ENCODE data around the gene ALMS1. TPM values are rescaled to one million over a fixed set of nuclear protein-coding genes. Genes with fewer than 3 reads are reported as not detected.

ALMS1 gene
- total RNA-seq, 1 donor from 2014 or later, result 7.4 TPM

DNA sequence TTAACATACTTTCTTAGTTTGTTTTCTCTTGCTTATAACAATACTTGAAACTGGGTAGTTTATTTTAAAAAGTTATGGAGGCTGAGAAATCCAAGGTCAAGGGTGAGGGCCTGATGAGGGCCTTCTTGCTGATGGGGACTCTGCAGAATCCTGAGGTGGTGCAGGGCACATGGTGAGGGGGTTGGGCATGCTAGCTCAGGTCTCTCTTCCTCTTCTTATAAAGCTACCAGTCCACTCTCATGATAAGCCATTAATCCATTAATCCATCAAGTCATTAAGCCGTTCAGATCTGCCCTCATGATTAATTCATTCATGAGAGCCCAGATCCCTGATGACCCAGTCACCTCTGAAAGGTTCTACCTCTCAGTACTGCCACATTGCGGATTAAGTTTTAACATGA is 21.4 kb downstream of the ALMS1 start:
- TF ChIP-seq CTCF (IDR thresholded peaks at IDR 0.05; ENCODE audit: insufficient read depth, low read length, severe bottlenecking), result no peak
- no peak for FAIRE-seq
- no peaks in the 10 kb centered on the region for H3K27me3 ChIP-seq (ENCODE audit: control insufficient read depth, insufficient read depth, low read length)
- no peak for DNase-seq (ENCODE audit: low read depth)
- peaks cover 1% of the 10 kb centered on the region for H3K36me3 ChIP-seq (ENCODE audit: control insufficient read depth, insufficient read depth, low read length)
- H3K4me3 ChIP-seq (ENCODE audit: low read depth, low read length), result no peak overlapping the region

- no peak for DNase-seq (ENCODE audit: low read depth)
- no peak for TF ChIP-seq CTCF (IDR thresholded peaks at IDR 0.05; ENCODE audit: insufficient read depth, low read length, severe bottlenecking)
- no peak for FAIRE-seq
- peaks cover 1% of the 10 kb centered on the region for H3K36me3 ChIP-seq (ENCODE audit: control insufficient read depth, insufficient read depth, low read length)
- H3K4me3 ChIP-seq (ENCODE audit: low read depth, low read length), result no peak overlapping the region
- H3K27me3 ChIP-seq (ENCODE audit: control insufficient read depth, insufficient read depth, low read length), result no peaks in the 10 kb centered on the region
Observed at GRCh38 chr2:73408198-73408597, 22.6 kb downstream of the ALMS1 start.

- H3K4me3 ChIP-seq (ENCODE audit: low read depth, low read length), result no peak overlapping the region
- TF ChIP-seq CTCF (IDR thresholded peaks at IDR 0.05; ENCODE audit: insufficient read depth, low read length, severe bottlenecking), result no peak
- H3K36me3 ChIP-seq (ENCODE audit: control insufficient read depth, insufficient read depth, low read length), result peaks cover 1% of the 10 kb centered on the region
- no peak for DNase-seq (ENCODE audit: low read depth)
- no peak for FAIRE-seq
- no peaks in the 10 kb centered on the region for H3K27me3 ChIP-seq (ENCODE audit: control insufficient read depth, insufficient read depth, low read length)
Observed at GRCh38 chr2:73414696-73415095, 29.1 kb downstream of the ALMS1 start.

DNA sequence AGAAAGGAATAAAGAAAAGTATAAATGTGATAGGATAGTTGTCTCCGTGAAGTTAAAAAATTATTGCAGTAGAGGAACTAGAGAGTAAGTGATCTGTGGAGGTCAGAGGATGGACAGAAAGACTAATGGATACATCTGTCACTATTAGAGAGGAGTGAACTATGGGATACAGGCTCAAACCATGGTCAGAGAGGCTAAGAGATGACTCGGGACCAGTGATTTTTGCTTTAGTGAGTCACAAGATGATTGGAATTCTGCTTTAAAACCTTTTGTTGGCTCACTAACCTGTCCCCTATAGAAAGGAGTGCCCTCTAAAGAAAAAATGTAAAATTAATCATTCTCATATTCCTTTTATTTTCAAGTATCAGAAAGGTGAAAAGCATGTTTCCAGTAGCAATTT is 30.3 kb downstream of the ALMS1 start:
- FAIRE-seq (no peak), DNase-seq (ENCODE audit: low read depth) (peak; percentile 36)
- no peak overlapping the region for H3K4me3 ChIP-seq (ENCODE audit: low read depth, low read length)
- H3K36me3 ChIP-seq (ENCODE audit: control insufficient read depth, insufficient read depth, low read length), result no peaks in the 10 kb centered on the region
- H3K27me3 ChIP-seq (ENCODE audit: control insufficient read depth, insufficient read depth, low read length), result no peaks in the 10 kb centered on the region
- TF ChIP-seq CTCF (IDR thresholded peaks at IDR 0.05; ENCODE audit: insufficient read depth, low read length, severe bottlenecking), result no peak

GRCh38 chr2:73418343-73418742 is 32.7 kb downstream of the ALMS1 start:
- Histone ChIP-seq H3K36me3 (ENCODE audit: control insufficient read depth, insufficient read depth, low read length) (no peaks in the 10 kb centered on the region), H3K27me3 (ENCODE audit: control insufficient read depth, insufficient read depth, low read length) (no peaks in the 10 kb centered on the region), H3K4me3 (ENCODE audit: low read depth, low read length) (no peak overlapping the region)
- no peak for FAIRE-seq
- TF ChIP-seq CTCF (IDR thresholded peaks at IDR 0.05; ENCODE audit: insufficient read depth, low read length, severe bottlenecking), result no peak
- DNase-seq (ENCODE audit: low read depth), result peak; percentile 37

DNA sequence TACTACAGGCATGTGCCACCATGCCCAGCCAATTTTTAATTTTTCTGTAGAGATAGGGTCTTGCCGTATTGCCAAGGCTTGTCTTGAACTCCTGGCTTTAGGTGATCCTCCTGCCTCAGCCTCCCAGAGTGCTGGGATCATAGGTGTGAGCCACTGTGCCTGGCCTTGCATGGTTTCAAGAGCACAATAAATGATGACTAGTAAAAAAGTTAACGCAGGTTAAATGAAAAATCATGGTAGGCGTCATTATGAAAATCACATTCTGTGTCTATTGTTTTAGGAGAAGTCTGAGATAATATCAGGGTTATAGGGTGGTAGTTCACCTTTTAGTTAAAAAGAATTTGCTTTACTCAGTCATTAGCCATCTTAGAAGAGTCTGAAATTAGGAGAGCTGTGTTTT is 38.3 kb downstream of the ALMS1 start:
- TF ChIP-seq CTCF (IDR thresholded peaks at IDR 0.05; ENCODE audit: insufficient read depth, low read length, severe bottlenecking), result no peak
- H3K27me3 ChIP-seq (ENCODE audit: control insufficient read depth, insufficient read depth, low read length), result no peaks in the 10 kb centered on the region
- DNase-seq (ENCODE audit: low read depth), result no peak
- H3K4me3 ChIP-seq (ENCODE audit: low read depth, low read length), result no peak overlapping the region
- FAIRE-seq, result no peak
- H3K36me3 ChIP-seq (ENCODE audit: control insufficient read depth, insufficient read depth, low read length), result no peaks in the 10 kb centered on the region

All from bronchial epithelial cell (primary cell).